GM23248 (cell line): ENCODE data around the gene SNX19.

Source experiments
- EZH2 ChIP-seq: fragments of 200-600 bp; sonication (generic); IDR thresholded peaks from 2 replicates; pipeline ENCODE4 v1.6.1; 2018; ENCODE audit warnings: antibody characterized with exemption, mild to moderate bottlenecking; ENCODE audit not compliant: insufficient read depth, poor library complexity, severe bottlenecking
- EZH2phosphoT487 ChIP-seq: fragments of 200-600 bp; sonication (generic); IDR thresholded peaks from 2 replicates; pipeline ENCODE4 v1.6.1; 2018; ENCODE audit warnings: antibody characterized with exemption, moderate library complexity, mild to moderate bottlenecking, low read depth; ENCODE audit not compliant: insufficient read depth

DNA sequence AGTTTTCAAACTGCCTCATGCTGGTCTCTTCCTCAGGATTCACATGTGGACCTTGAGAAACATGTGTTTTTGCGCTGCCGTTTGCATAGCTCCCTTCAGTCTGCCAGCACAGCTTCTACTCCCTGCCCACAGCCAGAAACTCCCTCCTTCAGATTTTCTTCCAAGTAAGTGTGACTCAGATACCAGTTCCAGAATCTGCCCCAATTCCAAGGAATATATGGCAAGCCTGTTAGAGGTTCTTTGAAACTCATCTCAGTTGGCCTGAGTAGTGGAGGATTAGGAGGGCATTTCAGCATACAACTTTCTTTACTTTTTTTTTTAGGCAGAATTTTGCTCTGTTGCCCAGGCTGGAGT is 67.1 kb downstream of the SNX19 start:
- TF ChIP-seq EZH2: no peak
- no peak for TF ChIP-seq EZH2phosphoT487
